Uterus (tissue), 2 donors: ENCODE measurements around the gene FAM118A.

Source experiments
- POLR2A ChIP-seq, 2 donors: fragments of 450-650 bp; IDR thresholded peaks; one replicate each; pipeline ENCODE4 v1.6.1; 2016; ENCODE audit warnings: antibody characterized with exemption in 2 of 2, mild to moderate bottlenecking in 1 of 2, moderate library complexity in 1 of 2
- TF ChIP-seq, protein P1 (sequence below), 4 experiments: fragments of 200-600 bp in 2 of 4; fragments of 450-650 bp in 2 of 4; sonication (generic) in 2 of 4; IDR thresholded peaks; one replicate each; pipeline ENCODE4 v1.5.1; 2016 to 2019; ENCODE audit warnings: antibody characterized with exemption in 4 of 4, mild to moderate bottlenecking in 2 of 4, moderate library complexity in 1 of 4

DNA sequence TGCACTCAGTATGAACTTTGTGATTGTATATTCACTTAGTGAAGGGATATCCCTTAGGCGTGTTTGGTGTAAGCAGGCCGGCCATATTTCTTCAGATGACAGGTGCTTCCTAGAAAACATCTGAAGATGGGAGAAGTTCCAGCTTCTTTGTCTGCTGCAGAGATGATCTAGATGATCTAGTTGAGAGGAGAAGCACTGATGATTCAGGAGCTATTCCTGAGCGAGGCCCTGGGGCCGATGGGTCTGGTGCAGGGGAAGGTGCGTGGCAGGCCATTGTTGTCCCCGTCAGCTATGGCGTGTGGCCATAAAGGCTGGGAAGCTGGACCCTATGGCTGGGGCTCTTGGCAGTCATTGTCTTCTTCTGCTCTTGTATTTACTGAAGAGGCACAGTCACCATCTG lies 14.0 kb downstream of the FAM118A start:
- TF ChIP-seq, protein P1, sequence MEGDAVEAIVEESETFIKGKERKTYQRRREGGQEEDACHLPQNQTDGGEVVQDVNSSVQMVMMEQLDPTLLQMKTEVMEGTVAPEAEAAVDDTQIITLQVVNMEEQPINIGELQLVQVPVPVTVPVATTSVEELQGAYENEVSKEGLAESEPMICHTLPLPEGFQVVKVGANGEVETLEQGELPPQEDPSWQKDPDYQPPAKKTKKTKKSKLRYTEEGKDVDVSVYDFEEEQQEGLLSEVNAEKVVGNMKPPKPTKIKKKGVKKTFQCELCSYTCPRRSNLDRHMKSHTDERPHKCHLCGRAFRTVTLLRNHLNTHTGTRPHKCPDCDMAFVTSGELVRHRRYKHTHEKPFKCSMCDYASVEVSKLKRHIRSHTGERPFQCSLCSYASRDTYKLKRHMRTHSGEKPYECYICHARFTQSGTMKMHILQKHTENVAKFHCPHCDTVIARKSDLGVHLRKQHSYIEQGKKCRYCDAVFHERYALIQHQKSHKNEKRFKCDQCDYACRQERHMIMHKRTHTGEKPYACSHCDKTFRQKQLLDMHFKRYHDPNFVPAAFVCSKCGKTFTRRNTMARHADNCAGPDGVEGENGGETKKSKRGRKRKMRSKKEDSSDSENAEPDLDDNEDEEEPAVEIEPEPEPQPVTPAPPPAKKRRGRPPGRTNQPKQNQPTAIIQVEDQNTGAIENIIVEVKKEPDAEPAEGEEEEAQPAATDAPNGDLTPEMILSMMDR (IDR thresholded peaks at IDR 0.05): no peak
- TF ChIP-seq POLR2A (IDR thresholded peaks at IDR 0.05): no peak
